Stimulated activated effector memory CD8-positive, alpha-beta T cell treated with anti-CD3 and anti-CD28 coated beads, Interleukin-12 subunit alpha, Interleukin-12 subunit beta, amount 100 ng/mL, for 72 hours (primary cell): ENCODE data around the gene CLMN.

Experiments used
- ATAC-seq: fragments of 150-1000 bp; cut with Tn5 transposase; 2 replicates; pipeline ENCODE4 v1.10.0; 2021
- DNase-seq, 2 donors: peaks; one replicate each; pipeline ENCODE4 v3.0.0; 2021 to 2022; ENCODE audit warnings: low spot score in 2 of 2
- H3K27ac Mint-ChIP-seq: one replicate; pipeline ENCODE4 v1.8.0; 2022; ENCODE audit warnings: mild to moderate bottlenecking, mixed read lengths
- H3K36me3 Mint-ChIP-seq: one replicate; pipeline ENCODE4 v1.8.0; 2022; ENCODE audit warnings: mild to moderate bottlenecking, mixed read lengths
- H3K4me1 Mint-ChIP-seq: one replicate; pipeline ENCODE4 v1.8.0; 2022; ENCODE audit warnings: mixed read lengths
- H3K4me3 Mint-ChIP-seq: one replicate; pipeline ENCODE4 v1.8.0; 2022; ENCODE audit warnings: mild to moderate bottlenecking, mixed read lengths
- H3K9me3 Mint-ChIP-seq: one replicate; pipeline ENCODE4 v1.8.0; 2022; ENCODE audit warnings: mixed read lengths

Gene CLMN

DNA sequence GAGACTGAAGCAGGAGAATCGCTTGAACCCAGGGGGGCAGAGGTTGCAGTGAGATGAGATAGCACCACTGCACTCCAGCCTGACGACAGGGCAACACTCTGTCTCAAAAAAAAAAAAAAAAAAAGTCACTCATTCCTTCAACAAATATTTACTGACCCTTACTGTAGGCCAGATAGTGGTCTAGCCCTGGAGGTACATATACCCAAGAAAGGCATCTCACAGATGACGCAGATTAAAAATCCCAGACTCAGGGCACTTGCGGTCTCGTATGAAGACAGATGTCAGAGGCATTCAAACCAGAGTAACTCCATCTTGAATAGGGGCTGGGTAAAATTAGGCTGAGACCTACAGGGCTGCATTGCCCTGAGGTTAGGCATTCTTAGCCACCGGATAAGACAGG, 44.8 kb downstream of the CLMN start:
- no peak overlapping the region for H3K4me3 Mint-ChIP-seq
- DNase-seq (no peak), ATAC-seq (no peak)
- no peaks in the 10 kb centered on the region for H3K9me3 Mint-ChIP-seq
- H3K27ac Mint-ChIP-seq: no peak overlapping the region
- no peaks in the 10 kb centered on the region for H3K4me1 Mint-ChIP-seq
- H3K36me3 Mint-ChIP-seq: no peaks in the 10 kb centered on the region

GRCh38 chr14:95274279-95274678, 45.4 kb downstream of the CLMN start:
- Mint-ChIP-seq H3K4me1 (no peaks in the 10 kb centered on the region), H3K27ac (no peak overlapping the region), H3K36me3 (no peaks in the 10 kb centered on the region), H3K9me3 (no peaks in the 10 kb centered on the region), H3K4me3 (no peak overlapping the region)
- DNase-seq (no peak), ATAC-seq (no peak)

DNA sequence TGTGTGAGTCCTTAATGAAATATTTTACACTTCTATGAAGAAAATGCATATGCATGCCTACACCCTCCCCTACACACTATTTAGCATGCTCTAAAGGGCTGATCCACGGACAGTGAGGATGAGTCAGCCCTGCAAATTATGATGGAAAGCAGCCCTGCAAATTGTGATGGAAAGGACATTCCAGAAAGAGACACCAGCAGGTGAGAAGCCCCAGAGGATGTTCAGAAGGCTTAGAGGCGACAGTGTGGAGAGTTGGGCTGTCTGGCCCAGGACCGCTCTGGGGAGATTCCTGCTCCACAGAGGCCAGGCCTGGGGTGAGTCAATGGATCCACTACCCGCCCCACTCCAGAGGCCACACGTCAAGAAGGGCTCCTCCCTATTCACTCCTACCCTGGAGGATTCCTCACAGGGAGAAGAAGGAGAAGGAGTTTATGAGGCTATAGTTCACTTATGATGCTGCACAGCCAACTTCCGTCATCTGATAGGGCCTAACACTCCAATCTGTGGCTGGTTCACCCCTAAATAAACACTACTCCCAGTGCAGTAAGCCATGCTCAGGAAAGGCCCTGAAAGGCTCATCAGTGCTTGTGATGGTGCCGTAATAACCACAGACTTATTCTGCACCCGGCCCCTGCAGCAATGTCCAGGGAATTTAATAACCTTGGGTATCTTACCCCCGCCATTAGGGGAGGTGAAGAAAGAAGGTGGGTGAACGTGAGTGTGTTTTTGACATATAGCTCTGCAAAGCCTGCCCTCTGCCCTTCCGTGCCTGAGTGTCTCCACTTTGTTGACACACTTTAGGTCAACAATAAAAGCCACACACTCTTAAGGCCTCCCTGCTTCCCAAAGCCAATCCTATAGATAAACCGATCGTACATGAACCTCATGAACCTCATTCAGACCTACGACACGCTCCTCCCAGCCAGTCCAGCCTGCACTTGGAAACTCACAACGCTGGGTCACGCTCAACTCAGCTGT, 46.4 kb downstream of the CLMN start:
- Mint-ChIP-seq H3K9me3 (no peaks in the 10 kb centered on the region), H3K36me3 (no peaks in the 10 kb centered on the region), H3K27ac (no peak overlapping the region), H3K4me3 (no peak overlapping the region), H3K4me1 (no peaks in the 10 kb centered on the region)
- DNase-seq: no peak
- no peak for ATAC-seq

DNA sequence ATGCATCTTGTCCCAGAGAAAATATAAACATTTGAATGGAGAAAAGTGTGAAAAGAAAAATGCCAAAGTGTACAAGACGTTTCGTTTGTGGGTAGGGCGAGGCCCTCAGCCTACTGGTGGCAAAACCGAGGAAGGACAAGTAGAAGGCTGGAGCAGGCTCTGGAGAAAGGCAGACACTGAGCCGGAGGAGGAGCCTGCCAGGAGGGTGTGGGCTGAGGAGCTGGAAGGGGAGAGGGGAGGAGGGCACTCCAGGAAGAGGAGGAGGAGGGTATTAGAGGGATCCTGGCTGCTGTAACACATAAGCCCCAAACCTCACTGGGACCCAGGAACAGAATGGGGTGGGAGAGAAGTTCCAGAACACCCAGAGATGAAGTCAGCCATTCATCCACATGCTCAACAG, 47.7 kb downstream of the CLMN start:
- H3K4me3 Mint-ChIP-seq: no peak overlapping the region
- no peak overlapping the region for H3K27ac Mint-ChIP-seq
- DNase-seq: no peak
- ATAC-seq: no peak
- peaks cover 9% of the 10 kb centered on the region for H3K4me1 Mint-ChIP-seq
- H3K9me3 Mint-ChIP-seq: no peaks in the 10 kb centered on the region
- no peaks in the 10 kb centered on the region for H3K36me3 Mint-ChIP-seq

DNA sequence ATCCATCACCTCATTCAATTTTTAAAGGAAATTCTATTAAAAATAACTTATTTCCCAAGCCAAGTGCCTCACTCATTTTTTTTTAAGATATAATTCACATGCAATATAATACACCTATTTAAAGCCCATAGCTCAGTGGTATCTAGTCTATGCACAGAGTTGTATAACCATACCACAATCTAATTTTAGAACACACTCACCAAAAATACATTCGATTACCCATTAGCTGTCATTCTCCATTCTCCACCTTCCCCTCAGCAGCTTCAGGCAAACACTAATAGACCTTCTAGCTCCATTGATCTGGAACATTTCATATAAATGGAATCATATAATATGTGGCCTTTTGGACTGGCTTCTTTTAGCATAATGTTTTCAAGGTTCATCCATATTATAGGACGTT, 49.5 kb downstream of the CLMN start:
- DNase-seq (no peak), ATAC-seq (no peak)
- Mint-ChIP-seq H3K9me3 (no peaks in the 10 kb centered on the region), H3K27ac (no peak overlapping the region), H3K4me1 (peaks cover 21% of the 10 kb centered on the region), H3K4me3 (no peak overlapping the region), H3K36me3 (no peaks in the 10 kb centered on the region)

- no peak overlapping the region for H3K27ac Mint-ChIP-seq
- no peaks in the 10 kb centered on the region for H3K36me3 Mint-ChIP-seq
- DNase-seq: no peak
- peaks cover 23% of the 10 kb centered on the region for H3K4me1 Mint-ChIP-seq
- no peak for ATAC-seq
- H3K9me3 Mint-ChIP-seq: no peaks in the 10 kb centered on the region
- H3K4me3 Mint-ChIP-seq: no peak overlapping the region
Observed at GRCh38 chr14:95269493-95269892, 50.2 kb downstream of the CLMN start.

GRCh38 chr14:95268350-95268749, 51.4 kb downstream of the CLMN start:
- Mint-ChIP-seq H3K36me3 (no peaks in the 10 kb centered on the region), H3K27ac (no peak overlapping the region), H3K9me3 (no peaks in the 10 kb centered on the region), H3K4me1 (peaks cover 23% of the 10 kb centered on the region), H3K4me3 (no peak overlapping the region)
- no peak for DNase-seq
- ATAC-seq: peak; percentile 71

DNA sequence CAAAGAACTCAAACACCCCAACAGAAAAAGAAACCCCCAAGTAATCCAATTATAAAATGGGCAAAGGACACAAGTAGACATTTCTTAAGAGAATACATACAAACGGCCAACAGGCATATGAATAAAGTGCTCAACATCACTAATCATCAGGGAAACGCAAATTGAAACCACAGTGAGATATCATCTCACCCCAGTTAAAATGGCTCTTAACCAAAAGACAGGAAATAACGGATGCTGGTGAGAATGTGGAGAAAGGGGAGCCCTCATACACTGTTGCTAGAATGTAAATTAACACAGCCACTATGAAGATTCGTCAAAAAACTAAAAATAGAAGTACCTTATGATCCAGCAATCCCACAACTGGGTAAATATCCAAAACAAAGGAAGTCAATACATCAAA, 52.4 kb downstream of the CLMN start:
- Mint-ChIP-seq H3K4me1 (peaks cover 23% of the 10 kb centered on the region), H3K9me3 (no peaks in the 10 kb centered on the region), H3K4me3 (no peak overlapping the region), H3K36me3 (no peaks in the 10 kb centered on the region), H3K27ac (no peak overlapping the region)
- DNase-seq (no peak), ATAC-seq (peak; percentile 22)

DNA sequence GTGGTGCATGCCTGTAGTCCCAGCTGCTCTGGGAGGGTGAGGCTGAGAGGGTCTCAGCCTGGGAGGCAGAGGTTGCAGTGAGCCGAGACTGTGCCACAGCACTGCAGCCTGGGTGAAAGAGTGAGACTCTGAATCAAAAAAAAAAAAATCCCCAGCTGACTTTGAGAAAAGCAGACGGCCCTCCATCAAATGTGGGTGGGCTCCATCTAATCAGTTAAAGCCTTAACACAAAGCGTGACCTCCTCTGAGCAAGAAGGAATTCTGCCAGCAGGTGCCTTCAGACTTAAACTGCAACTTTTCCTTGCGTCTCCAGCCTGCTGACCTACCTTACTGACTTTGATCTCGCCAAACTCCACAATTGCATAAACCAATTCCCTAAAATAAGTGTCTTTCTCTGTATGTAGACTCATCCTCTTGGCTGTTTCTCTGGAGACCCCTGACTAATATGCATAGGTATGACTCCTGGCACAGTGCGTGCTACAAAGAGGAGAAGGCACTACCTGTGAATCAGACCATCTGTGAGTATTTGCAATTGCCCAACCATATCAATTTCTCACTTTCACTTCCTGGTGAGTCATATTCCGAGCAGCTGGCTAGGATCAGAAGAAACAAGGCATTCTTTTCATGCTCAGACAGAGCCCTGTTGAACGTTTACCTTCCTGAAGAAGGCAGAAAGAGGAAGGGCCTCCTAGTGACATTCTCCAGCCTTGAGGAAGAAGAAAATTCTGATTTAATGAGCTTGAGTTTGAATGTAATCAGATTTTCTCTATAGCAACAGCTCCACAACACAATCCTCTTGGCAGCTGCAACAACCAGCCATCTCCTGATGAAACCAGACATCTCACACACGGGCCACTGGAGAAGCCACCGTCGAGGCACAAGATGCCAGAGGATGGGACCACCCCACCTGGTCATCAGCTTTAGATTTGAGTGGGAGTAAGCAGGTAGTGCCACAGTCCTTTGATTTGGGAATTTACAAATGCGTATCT, 54.3 kb downstream of the CLMN start:
- DNase-seq (peak in 1 of 2 donors; percentile 64), ATAC-seq (peak; percentile 82)
- H3K9me3 Mint-ChIP-seq: no peaks in the 10 kb centered on the region
- H3K4me3 Mint-ChIP-seq: no peak overlapping the region
- peak overlapping the region; percentile 6 for H3K27ac Mint-ChIP-seq
- peaks cover 23% of the 10 kb centered on the region for H3K4me1 Mint-ChIP-seq
- no peaks in the 10 kb centered on the region for H3K36me3 Mint-ChIP-seq

GRCh38 chr14:95264271-95264973, 55.3 kb downstream of the CLMN start:
- Mint-ChIP-seq H3K9me3 (no peaks in the 10 kb centered on the region), H3K4me3 (no peak overlapping the region), H3K4me1 (peaks cover 23% of the 10 kb centered on the region), H3K27ac (no peak overlapping the region), H3K36me3 (no peaks in the 10 kb centered on the region)
- no peak for DNase-seq
- no peak for ATAC-seq

- DNase-seq: no peak
- ATAC-seq: no peak
- Mint-ChIP-seq H3K36me3 (no peaks in the 10 kb centered on the region), H3K9me3 (no peaks in the 10 kb centered on the region), H3K4me3 (no peak overlapping the region), H3K27ac (no peak overlapping the region), H3K4me1 (peaks cover 23% of the 10 kb centered on the region)
Observed at GRCh38 chr14:95263527-95264231, 56.0 kb downstream of the CLMN start.

DNA sequence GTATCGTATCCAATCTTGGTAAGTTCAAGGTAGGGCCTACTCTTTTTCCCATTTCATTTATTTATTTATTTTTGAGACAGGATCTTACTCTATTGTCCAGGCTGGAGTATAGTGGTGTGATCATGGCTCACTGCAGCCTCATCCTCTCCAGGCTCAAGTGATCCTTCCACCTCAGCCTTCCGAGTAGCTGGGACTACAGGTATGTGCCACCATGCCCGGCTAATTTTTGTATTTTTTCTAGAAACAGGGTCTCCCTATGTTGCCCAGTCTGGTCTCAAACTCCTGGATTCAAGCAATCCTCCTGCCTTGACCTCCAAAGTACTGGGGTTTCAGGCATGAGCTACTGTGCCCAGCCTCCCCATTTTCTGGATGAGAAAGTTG, 57.2 kb downstream of the CLMN start:
- peaks cover 18% of the 10 kb centered on the region for H3K4me1 Mint-ChIP-seq
- no peaks in the 10 kb centered on the region for H3K9me3 Mint-ChIP-seq
- H3K36me3 Mint-ChIP-seq: no peaks in the 10 kb centered on the region
- no peak overlapping the region for H3K27ac Mint-ChIP-seq
- no peak overlapping the region for H3K4me3 Mint-ChIP-seq
- DNase-seq (no peak), ATAC-seq (no peak)

DNA sequence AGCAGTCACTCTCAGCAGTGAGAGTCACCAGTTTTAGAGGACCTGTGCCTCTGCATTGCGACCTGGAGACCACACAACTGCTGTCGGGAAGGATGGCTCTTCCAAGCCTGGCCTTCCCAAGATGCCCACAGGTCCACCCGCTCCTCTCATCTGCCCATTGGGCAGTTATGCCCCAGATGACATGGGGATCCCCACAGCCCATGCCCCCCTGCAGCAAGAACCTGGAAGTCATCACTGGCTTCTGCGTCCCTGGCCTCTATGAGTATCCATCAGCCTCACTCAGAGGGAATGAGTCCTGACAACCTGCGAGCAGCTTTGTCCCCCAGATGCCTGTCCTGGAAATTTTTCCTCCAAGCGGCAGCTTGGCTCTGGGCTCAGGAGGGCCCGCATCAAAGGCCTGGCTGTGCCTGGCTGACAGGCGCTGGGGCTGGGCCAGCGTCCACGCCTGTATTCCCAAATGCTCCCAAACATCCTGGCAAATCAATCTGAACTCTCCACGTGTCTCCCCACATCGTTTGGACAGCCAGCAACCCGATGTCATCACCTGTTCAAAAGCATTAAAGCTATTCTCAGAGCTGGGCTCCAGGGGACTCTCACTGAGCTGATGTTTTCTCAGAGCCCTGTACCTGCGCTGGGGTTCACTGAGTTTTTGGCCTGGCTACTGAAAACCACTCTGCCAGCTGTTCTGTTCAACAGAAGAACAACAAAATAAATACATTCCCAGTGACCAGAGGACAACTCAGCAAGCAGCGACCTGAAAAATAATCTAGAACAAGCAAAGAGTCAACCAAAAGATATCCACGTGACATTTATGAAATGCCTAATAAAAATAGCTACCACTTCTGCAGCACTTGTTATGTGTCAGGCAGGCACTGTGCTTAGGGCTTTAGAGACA, 57.8 kb downstream of the CLMN start:
- H3K27ac Mint-ChIP-seq: no peak overlapping the region
- no peak overlapping the region for H3K4me3 Mint-ChIP-seq
- H3K9me3 Mint-ChIP-seq: no peaks in the 10 kb centered on the region
- no peak for ATAC-seq
- DNase-seq: no peak
- H3K4me1 Mint-ChIP-seq: peaks cover 11% of the 10 kb centered on the region
- H3K36me3 Mint-ChIP-seq: no peaks in the 10 kb centered on the region
